ENCODE results near the gene C19orf47.

DNA sequence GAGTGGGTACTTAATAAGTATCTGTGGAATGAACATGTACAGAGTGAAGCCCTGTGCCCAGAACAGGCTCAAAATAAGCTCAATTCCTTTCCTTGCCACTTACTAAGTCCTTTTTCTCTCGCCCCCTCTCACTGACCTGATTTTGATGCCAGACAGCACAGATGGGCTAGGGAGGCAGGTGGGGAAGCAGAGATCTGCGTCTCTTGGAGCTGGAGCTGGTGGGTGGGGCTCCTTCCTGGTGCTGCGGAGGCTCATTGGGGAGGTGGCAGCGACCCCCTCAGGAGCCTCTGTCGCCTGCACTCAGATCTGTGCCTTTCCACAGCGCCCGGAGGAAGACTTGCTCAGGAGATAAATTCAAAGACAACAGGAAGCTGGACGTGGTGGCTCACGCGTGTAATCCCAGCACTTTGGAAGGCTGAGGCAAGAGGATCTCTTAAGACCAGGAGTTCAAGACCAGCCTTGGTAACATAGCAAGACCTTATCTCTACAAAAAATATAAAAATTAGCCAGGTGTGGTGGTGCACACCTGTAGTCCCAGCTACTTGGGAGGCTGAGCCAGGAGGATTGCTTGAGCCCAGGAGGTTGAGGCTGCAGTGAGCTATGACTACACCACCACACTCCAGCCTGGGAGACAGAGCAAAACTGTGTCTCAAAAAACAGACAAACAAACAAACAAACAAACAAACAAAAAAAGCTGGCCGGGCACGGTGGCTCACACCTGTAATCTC, 77.7 kb downstream of the C19orf47 start:
- TF ChIP-seq EZH2 (IDR thresholded peaks at IDR 0.05; ENCODE audit: insufficient read depth, poor library complexity, severe bottlenecking): no peak
- no peak for TF ChIP-seq EZH2phosphoT487 (IDR thresholded peaks at IDR 0.05; ENCODE audit: insufficient read depth, low read depth)
